GM21723 (cell line): ENCODE results near the gene MYH1.
"Not testable (repeated sequence)": the region's sequence is repeated elsewhere in the genome, so short reads cannot be mapped to it uniquely, and the experiment has no call there.

Source experiments
- ATAC-seq: cut with Tn5 transposase; IDR thresholded peaks from one replicate; pipeline ENCODE4 v1.9.1; 2021; ENCODE audit warnings: mild to moderate bottlenecking, moderate library complexity; ENCODE audit not compliant: unreplicated experiment

Gene MYH1

DNA sequence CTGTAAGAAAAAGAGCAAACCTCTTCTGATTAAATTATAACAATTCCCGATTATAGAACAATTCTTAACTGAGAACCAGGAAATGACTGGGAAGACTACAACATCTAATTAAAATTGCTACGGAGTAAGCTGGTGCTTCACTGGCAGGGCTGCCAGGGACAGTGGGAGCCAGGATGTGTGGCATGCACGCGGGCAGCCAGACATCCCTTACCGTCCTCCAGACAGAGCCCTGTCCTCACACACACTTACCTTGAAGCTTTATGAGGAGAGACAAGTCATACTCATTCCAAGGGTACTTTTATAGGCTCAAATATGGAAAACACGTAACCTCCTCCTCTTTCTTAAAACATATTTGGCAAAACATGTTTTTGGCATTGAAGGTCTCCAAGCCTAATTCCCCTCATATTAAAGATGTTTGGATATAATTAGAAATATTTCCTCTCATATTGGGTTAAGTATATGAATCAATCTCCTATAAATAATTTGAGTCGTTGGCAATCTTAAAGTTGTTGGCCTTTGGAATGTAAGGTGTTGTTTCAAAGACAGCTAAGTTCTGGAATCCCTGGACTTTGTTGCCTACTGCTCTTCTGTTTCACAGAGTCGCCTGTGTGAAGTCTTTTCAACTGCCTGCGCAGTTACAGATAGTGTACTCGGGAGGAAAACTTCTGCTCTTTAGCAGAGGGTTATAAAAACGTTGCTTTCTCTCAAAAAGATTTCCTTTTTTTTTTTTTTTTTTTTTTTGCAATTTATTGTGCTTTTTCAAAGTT is at the start of gene MYH1:
MYH1 (minus strand) TSS at position 272 of the 767 bp plus-strand sequence. CDS start 1,900 bp downstream, outside the sequence.
- no peak for ATAC-seq

DNA sequence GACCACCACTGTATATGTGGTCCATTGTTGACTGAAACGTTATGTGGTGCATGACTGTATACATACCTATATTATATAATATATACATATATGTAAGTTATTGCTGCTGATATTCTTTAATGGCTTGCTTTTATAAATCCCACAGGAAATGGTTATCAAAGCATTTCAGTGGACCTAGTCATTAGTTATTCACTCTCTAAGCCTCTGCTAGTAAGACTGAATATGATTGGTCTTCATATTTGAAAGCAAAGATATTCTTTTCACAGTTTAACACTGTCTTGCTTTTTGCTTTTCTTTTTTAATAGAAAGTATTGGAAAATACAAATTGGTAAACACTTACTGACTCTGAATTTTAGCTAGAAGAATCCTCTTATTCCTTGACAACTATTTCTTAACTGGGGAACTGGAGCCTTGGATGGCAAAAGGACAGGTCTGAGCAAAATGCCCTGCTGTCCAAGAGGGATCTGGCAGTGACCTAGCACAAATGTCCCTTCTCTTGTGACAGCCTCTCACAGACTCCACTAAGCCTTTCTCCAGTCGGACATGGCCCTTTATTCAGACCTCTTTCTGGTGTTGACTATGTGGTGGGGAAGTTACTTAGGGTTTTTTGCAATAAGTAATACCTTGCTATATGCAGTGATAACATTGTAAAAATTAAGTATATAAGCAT is 45.8 kb upstream of the MYH1 start:
- no peak for ATAC-seq

DNA sequence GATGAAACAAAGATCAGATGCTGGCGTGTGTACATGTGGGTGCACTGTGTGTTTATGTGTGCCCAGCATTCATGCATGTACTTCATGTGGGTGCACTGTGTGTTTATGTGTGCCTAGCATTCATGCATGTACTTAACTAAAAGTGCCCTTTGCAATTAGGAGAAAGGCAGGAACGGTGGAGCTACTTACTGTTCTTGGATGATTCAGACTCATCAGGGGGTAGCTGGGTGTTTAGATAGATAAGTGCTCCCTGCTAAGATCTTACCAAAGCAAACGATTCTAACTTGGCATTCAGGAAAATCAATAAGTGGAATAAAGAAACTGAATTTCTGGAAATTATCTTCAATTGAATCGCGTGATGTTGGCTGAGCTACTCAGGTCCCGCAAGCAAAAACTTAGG is 39.7 kb upstream of the MYH1 start:
- ATAC-seq = no peak

DNA sequence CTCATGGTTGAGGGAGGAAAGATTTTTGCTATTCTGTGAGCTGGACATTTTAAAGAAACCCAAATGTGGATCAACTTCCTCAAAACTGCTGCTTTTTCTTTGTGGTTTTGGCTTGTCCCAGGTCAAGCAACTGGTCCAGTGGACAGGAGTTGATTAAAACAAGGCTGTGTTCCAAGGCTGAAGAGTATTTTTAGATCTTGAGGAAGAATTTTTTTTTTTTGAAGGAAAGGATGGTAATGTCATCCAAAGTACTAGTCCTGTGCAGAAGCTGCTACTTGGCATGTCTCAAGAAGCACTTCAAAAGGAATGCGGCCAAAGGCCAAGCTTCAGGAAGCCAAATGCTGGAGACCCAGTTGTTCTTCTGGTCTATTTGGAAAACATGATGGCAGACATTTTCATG is 39.1 kb upstream of the MYH1 start:
- no peak for ATAC-seq

DNA sequence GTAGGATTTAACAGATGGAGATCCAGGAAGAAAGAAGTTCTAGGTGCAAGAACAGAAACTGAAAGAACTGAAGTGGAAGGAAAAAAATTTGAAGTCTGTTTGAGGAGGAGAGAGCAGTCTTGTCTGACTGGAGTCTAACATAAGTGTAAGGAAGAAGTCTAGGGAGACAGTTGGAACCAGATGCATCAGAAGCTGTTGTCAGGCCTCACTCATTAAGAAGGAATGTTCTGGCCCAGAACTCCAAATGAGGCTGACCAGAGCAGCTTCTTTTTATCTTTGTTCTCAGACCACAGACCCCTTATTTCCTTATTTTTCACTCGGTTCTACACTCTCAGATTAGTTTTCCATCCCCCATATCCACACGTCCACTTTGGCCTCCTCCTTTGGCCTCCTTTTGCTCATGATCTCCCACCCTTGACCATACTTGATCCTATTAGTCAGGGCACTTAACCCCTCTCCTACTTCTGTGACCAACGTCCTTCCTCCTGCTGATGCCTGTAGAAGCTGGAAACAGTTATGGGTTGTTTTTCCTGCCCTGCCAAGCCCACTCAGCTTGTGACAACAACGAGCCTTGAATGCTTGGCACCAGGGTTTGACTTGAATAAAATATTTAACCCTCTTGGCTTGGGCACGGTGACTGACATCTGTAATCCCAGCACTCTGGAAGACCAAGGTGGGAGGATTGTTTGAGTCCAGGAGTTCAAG is 38.1 kb upstream of the MYH1 start:
- ATAC-seq = no peak

DNA sequence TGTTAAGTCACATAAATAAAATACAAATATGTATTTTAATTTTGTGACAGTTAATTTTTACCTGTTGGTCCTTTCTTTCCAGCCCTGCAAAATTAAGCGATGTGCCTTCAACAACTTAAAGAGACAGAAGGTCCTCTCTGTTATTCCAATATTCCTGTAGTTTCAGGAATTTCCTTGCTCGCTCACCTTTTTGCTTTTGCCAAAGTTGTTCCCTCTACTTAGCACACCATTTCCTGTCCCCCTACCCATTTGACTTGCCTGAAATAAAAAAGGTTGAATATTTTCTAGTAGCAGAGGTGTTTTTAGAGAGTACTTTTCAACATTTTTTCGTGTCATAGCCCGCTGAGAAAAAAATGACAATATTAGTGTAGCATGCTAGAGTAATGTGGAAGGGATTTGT is 31.7 kb upstream of the MYH1 start:
- ATAC-seq = no peak

DNA sequence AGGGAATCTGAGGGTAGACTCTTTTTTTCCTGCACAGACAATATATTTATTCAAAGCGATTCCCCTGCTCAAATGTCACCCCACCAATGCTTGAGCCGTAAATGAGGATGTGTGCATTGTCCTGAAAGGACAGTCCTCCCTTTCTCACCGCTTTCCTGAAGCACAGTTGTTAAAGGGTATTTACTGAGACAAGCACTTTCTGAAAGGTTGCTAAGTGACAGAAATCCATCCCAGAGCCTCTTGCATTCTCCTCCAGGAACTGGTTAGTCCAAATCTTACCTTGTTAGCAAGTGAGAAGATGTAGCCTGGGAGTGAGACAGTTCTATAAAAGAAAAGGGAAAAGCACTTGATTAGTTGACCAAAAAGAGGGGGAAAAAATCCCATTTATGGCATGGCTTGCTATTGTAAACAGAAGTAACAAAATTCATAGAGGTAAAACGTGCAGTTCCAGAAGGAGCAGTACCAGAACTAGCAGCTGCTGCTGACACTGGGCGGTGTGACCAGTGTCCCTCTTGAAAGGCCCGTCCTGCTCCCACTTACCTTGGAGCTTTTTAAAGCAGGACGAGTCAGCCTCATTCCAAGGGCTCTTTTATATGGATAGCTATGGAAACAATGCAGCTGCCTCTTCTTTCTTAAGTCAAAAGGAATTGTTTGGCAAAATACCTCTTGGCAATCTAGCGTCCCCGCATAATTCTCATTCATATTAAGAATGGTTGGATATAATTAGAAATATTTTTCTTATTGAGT is 30.9 kb upstream of the MYH1 start, which contains the start of gene MYH2:
MYH2 (minus strand) TSS at position 563 of the 747 bp plus-strand sequence. CDS start 1,738 bp downstream, outside the sequence.
- ATAC-seq = no peak

DNA sequence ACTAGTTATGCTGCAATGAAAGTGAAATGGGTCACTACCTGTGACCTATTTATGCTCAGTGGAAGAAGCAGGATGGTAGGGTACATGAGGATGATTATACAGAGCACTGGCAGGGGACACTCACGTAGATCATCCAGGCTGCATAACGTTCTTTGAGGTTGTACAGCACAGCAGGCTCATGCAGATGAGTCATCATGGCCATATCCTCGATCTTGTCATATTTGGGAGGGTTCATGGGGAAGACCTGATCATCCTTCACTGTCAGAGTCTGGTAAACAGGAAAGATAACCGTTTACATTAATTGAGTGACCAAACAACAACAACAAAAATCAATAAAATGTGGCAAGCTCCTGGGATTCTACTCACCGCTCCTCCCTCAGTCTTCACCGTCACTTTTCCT is 29.0 kb upstream of the MYH1 start:
- no peak for ATAC-seq

DNA sequence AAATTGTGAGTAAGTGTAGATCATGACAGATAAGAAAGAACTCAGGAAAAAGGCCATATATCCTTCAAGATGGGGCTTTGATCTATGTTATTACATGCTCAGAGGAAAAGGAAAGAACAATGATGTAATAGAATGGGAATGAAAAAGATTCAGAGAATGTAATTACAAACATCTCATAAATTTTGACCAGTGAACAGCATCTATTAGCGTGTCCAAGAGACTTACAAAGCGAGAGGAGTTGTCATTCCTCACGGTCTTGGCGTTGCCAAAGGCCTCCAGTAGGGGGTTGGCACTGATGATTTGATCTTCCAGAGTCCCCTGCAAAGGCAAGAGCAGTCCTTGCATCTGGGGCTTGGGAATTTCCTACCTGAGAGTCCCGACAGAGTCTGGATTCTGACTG is 25.1 kb upstream of the MYH1 start:
- not testable (repeated sequence) for ATAC-seq

DNA sequence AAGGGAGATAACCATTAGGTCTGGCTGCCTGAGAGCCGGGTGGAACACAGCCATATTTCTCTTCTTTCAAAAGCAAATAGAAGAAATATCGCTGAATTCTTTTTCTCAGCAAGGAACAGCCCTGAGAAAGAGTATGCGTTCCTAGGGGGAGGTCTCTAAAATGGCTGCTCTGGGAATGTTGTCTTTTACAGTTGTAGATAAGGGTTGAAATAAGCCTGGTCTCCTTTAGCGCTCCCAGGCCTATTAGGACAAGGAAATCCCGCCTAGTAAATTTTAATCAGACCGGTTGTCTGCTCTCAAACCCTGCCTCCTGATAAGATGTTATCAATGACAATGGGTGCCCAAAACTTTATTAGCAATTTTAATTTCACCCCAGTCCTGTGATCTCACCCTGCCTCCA is 22.8 kb upstream of the MYH1 start:
- not testable (repeated sequence) for ATAC-seq

DNA sequence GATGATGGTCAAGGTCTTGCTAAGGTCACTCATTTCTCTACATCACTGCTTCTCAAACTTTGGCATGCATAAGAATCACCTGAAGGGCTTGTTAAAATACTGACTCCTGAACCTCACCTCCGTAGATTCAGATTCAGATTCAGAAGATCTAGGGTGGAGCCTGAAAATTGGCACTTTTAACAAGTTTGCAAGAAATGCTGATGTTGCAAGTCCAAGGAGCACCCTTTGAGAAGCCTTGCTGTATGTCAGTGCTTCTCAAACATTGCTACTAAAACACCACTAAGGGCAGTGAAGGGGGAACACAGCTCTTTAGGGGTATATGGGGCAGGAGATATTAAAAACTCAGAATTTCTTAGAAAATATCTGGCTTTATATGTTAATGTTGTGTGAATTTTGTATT is 13.7 kb upstream of the MYH1 start:
- no peak for ATAC-seq

DNA sequence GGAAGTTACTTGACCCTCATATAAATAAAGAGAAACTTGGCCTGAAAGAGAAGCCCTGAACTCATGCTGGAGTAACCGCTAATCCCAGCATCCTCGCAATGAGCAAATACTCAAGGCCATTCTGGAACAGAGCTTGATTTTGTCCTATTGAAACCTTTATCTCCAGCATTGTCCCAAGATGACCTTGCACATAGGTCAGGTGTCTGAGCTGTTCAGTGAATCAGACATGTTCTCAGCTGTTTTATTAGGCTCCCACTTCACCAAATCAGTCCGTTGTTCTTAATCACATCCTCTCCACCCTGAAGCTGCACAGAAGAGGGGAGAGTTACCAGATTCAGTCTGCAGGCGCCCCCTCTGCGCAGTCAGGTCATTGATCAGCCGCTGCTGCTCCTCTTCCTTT is 9.1 kb upstream of the MYH1 start:
- ATAC-seq = no peak

DNA sequence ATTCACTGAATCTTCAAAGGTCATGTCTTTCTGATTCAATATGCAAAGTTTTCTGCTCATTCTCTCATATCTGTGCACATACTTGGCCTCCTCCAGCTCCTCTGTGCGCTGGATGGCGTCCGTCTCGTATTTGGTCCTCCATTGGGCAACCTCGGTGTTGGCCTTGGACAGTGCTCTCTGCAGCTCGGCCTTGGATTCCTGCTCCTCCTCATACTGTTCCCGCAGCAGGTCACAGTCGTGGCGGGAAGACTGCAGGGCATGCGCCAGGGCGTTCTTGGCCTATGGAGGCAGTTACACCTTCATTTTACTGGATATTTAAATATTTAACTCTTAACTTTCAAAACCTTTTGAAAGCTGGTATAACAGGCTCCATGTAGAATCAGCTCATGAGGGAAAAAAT is 8.2 kb upstream of the MYH1 start:
- no peak for ATAC-seq

DNA sequence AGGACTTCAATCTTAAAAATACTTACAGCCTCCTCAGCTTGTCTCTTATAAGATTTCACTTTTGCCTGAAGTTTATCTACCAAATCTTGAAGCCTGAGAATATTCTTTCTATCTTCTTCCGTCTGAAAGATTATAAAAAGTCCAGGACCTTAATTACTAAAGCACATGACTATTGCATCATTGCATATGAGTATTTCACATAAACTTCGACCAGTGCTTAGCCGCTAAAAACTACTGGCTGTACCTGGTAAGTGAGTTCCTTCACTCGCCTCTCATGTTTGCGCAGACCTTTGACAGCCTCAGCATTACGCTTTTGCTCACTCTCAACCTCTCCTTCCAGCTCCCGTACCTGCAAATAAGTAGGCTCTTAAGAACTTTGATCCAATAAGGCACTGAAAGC is 4.7 kb upstream of the MYH1 start:
- ATAC-seq = no peak

DNA sequence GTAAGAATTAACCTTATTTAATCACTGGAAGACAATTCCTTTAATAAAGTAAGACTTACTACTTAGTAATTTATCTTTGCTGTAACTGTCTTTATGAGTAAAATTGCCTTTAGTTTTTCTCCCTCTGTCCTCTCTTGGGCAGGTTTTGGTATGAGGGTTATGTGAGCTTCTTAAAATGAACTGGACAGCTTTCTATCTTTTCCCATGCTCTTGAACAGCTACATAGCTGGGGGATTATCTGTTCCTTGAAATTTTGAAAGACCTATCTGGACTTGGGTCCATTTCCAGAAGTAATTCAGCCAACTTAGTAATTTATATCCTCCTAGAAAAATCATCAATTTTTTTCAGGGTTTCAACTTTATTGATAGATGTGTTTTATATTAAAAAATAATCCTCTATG is 3.6 kb upstream of the MYH1 start:
- no peak for ATAC-seq

DNA sequence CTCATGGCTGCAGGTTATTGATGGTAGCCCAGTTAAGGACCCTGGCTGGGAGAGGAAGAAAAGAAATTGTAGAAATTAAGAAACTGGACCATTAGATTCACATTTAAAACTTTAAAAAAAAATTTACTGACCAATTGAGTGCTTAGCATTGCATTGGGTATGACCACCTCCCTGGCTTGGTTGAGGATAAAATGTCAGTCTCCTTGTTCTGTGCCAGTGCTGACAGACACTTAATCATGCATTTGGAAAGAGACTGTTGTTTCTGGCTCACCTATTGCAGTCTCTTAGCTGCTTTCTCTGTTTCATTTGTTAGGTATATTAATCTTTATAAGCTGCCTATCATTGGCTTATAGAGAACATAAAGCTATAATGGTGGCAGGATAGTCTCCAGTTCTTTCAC is 1.7 kb downstream of the MYH1 start:
- ATAC-seq = no peak

DNA sequence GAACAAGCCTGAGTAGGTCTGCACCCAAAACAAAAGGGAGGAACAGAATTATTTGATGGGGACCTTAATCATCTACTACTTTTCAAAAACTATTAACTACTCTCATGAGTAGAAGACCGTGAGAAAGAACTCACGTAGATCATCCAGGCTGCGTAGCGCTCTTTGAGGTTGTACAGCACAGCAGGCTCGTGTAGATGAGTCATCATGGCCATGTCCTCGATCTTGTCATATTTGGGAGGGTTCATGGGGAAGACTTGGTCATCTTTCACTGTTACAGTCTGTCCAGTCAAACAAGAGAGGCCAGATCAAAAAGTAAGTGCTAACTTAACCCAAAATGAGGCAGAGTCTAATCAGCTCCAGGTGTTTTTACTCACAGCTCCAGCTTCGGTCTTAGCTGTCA is 2.3 kb downstream of the MYH1 start:
- ATAC-seq = no peak

DNA sequence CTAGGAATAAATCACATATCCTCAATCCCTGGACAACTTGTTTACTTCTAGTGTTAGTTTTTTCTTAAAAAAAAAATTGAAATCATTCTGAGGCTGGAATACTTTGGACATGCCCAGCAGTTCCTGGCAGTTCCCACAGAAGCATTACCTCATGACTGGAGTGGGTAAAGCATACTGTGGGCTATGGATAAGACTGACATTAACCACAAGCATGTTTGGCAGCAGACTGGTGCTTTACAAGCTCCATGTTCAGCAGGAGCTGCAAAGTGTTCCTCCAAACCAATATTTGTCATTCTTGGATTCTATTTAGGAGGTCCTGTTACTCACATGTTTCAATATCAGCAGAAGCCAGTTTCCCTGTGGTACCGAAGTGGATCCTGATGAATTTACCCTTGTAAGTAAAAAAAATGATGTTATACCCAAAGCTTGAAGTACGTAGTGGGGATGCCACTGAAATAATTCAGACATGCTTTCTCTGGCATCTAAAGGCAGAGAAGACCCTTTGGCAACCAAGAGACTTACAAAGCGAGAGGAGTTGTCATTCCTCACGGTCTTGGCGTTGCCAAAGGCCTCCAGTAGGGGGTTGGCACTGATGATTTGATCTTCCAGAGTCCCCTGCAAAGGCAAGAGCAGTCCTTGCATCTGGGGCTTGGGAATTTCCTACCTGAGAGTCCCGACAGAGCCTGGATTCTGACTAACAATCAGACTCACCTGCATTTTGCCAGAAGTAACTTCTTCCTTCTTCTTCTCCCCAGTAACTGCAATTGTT is 4.9 kb downstream of the MYH1 start:
- ATAC-seq = no peak

DNA sequence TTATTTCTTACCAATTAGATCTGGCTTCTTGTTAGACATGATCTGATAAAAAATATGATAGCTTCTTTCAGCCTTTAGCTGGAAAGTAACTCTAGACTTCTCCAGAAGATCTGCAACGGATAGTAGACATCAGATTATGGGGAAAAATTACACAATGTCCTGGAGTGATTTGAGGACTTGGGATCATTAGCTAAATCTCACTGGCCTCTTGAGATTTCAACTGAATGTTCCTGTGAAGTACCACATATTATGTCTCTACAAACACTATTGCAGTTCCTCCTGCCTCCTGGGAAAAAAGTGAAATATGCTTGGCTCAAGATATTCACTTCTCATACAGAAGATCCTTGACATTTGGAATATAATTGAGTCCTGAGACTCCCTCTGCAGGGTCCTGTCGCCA is 5.5 kb downstream of the MYH1 start:
- no peak for ATAC-seq

DNA sequence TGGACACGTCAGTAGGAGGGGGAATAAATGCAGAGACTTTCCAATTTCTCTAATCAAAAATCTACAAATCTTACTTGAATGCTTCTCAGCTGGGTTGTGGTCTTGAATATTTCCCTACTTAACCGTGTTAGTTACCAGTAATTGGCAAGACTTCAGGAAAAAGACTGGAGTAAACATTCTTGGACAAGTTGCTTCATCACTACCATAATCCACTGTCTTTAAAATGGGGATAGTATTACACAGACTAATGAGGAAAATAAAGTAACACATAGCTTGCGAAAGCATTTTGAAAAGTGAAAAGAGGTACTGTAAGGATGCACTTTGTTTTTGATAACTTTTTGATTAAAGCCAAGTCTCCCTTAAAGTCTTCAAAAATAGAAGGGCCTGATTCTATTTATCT is 18.4 kb downstream of the MYH1 start:
- ATAC-seq = no peak
